Esophagus muscularis mucosa (tissue), 4 donors: ENCODE data around the gene CCDC174. TPM values are rescaled to one million over a fixed set of nuclear protein-coding genes. Genes with fewer than 3 reads are reported as not detected.

ENCODE experiments used
- DNase-seq: peaks from one replicate; pipeline ENCODE4 v3.0.0-alpha.2; 2017; ENCODE audit errors: extremely low spot score
- H3K27ac ChIP-seq, 4 donors: fragments of 200-600 bp; sonication (generic); replicated peaks in 1 of 4; 1 replicate in 3 of 4; 2 replicates in 1 of 4; pipeline ENCODE4 v1.5.1; 2016 to 2019; ENCODE audit warnings: mild to moderate bottlenecking in 1 of 4
- H3K27me3 ChIP-seq, 4 donors: fragments of 200-600 bp; sonication (generic); one replicate each; pipeline versions ENCODE4 v1.5.1 to v1.6.0; 2016 to 2019
- H3K36me3 ChIP-seq, 4 donors: fragments of 200-600 bp; sonication (generic); one replicate each; pipeline ENCODE4 v1.5.1; 2016 to 2019
- H3K4me1 ChIP-seq, 4 donors: fragments of 200-600 bp; sonication (generic); one replicate each; pipeline ENCODE4 v1.5.1; 2016 to 2019
- H3K4me3 ChIP-seq, 4 donors: fragments of 200-600 bp; sonication (generic); 1 replicate in 2 of 4; 2 replicates in 2 of 4; pipeline ENCODE4 v1.5.1; 2016 to 2019; ENCODE audit warnings: mild to moderate bottlenecking in 4 of 4, moderate library complexity in 1 of 4
- H3K9me3 ChIP-seq, 4 donors: fragments of 200-600 bp; sonication (generic); 1 replicate in 3 of 4; 2 replicates in 1 of 4; pipeline ENCODE4 v1.5.1; 2016 to 2019
- CTCF ChIP-seq, 3 experiments: fragments of 200-600 bp in 2 of 3; fragments of 450-650 bp in 1 of 3; sonication (generic) in 2 of 3; IDR thresholded peaks; one replicate each; pipeline ENCODE4 v1.5.1; 2017 to 2019; ENCODE audit warnings: antibody characterized with exemption in 3 of 3, mild to moderate bottlenecking in 2 of 3, moderate library complexity in 1 of 3
- EP300 ChIP-seq: sonication (generic); formaldehyde crosslinking; IDR thresholded peaks from one replicate; pipeline ENCODE4 v1.6.1; 2017; ENCODE audit warnings: antibody characterized with exemption
- POLR2A ChIP-seq: fragments of 450-650 bp; IDR thresholded peaks from one replicate; pipeline ENCODE4 v1.6.1; 2017; ENCODE audit warnings: antibody characterized with exemption, moderate library complexity, mild to moderate bottlenecking, low read depth
- POLR2AphosphoS5 ChIP-seq, 2 donors: sonication (generic); formaldehyde crosslinking; IDR thresholded peaks; one replicate each; pipeline ENCODE4 v1.6.1; 2017; ENCODE audit warnings: antibody characterized with exemption in 2 of 2
- WGBS: methylation state at CpG from one replicate; pipeline ENCODE4 v1.1.5; 2018; 5-methylcytosine and 5-hydroxymethylcytosine counted together
- intact Hi-C: fragments of 100-400 bp; cut with DNase I; formaldehyde crosslinking; loops from one replicate; pipeline ENCODE4 v1.15.1; 2023
- total RNA-seq, 4 donors: library from RNA; depleted of rRNA; stranded (reverse); fragments of >200 nt; gene quantifications; one replicate each; pipeline versions ENCODE4 v1.1.0 to v1.2.1, GENCODE V29; 2016

The CCDC174 gene
- total RNA-seq, 4 donors from 2014 or later = 10.8 to 17.0 (median 13.5) TPM

GRCh38 chr3:14706096-14706495 lies 54.5 kb downstream of the CCDC174 start:
- no peaks in the 10 kb centered on the region for H3K4me1 ChIP-seq
- no peak overlapping the region for H3K4me3 ChIP-seq
- 84% methylated on average over 5 of the region's 5 CpGs for WGBS
- no peaks in the 10 kb centered on the region for H3K27me3 ChIP-seq
- H3K9me3 ChIP-seq = peaks cover 0 to 3% (median 0%) of the 10 kb centered on the region in 4 donors
- intact Hi-C loops = no loop called here
- TF ChIP-seq EP300 = no peak
- TF ChIP-seq CTCF (IDR thresholded peaks at IDR 0.05) = no peak
- TF ChIP-seq POLR2AphosphoS5 (IDR thresholded peaks at IDR 0.05) = no peak
- TF ChIP-seq POLR2A = no peak
- H3K27ac ChIP-seq = no peak overlapping the region
- DNase-seq = no peak
- no peaks in the 10 kb centered on the region for H3K36me3 ChIP-seq

DNA sequence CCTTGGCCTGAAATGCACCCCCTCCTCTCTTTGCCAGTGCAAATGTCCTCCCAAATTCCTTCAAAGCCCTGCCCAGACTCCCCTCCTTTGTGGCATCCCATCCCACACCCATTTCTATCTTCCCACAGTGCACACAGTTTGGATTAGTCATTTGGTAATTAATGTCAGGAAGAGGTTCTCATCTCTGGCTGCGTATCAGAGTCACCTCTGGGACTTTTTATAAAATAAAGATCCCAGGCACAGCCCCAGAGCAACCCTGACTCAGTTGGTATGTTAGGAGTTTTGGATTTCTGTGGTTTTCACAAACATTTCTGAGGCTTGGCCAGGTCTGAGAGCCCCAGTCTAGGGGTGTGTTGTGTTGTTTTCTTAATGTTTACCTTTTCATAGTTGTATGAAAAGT lies 65.0 kb downstream of the CCDC174 start:
- no peak for DNase-seq
- H3K9me3 ChIP-seq = peaks cover 0 to 19% (median 13%) of the 10 kb centered on the region in 4 donors
- intact Hi-C loops = no loop called here
- no peaks in the 10 kb centered on the region for H3K27me3 ChIP-seq
- no peak overlapping the region for H3K27ac ChIP-seq
- H3K4me1 ChIP-seq = no peaks in the 10 kb centered on the region
- H3K4me3 ChIP-seq = no peak overlapping the region
- TF ChIP-seq EP300 (no peak), CTCF (IDR thresholded peaks at IDR 0.05) (no peak), POLR2AphosphoS5 (IDR thresholded peaks at IDR 0.05) (no peak), POLR2A (no peak)
- WGBS = 30% methylated on average over 1 of the region's 1 CpG
- no peaks in the 10 kb centered on the region for H3K36me3 ChIP-seq

DNA sequence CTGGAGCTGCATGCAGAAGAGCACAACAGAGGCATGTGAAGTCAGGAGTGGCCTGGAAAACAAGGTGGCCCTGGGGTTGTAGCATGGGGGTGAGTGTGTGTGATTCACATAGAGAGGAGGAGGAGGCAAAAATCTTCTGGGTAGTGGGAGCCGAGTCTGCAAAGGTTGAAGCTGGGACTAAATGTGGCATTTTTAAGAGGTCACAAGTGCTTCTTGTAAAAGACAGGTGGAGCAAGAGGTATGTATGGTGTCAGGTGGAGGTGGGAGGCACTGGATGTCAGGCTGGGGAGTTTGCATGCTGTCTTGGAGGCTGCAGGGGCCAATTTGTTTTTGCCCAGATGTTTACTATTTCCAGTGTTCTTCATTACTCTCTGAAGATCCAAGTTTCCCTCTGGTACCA lies 65.7 kb downstream of the CCDC174 start:
- 67% methylated on average over 1 of the region's 1 CpG for WGBS

GRCh38 chr3:14718539-14718938 lies 67.0 kb downstream of the CCDC174 start:
- intact Hi-C loops = no loop called here
- no peak overlapping the region for H3K27ac ChIP-seq
- TF ChIP-seq CTCF (IDR thresholded peaks at IDR 0.05) (no peak), POLR2AphosphoS5 (IDR thresholded peaks at IDR 0.05) (no peak), EP300 (no peak), POLR2A (no peak)
- no peaks in the 10 kb centered on the region for H3K27me3 ChIP-seq
- H3K4me3 ChIP-seq = no peak overlapping the region
- peaks cover 0 to 5% (median under 1%) of the 10 kb centered on the region in 4 donors for H3K9me3 ChIP-seq
- whole genome bisulfite sequencing = 90% methylated on average over 2 of the region's 2 CpGs
- H3K4me1 ChIP-seq = no peaks in the 10 kb centered on the region
- no peak for DNase-seq
- H3K36me3 ChIP-seq = no peaks in the 10 kb centered on the region

More for the DNA sequence above, 65.7 kb downstream of the CCDC174 start:
- H3K9me3 ChIP-seq = peaks cover 0 to 15% (median 12%) of the 10 kb centered on the region in 4 donors
- no peak overlapping the region for H3K27ac ChIP-seq
- no peaks in the 10 kb centered on the region for H3K36me3 ChIP-seq
- DNase-seq = no peak
- TF ChIP-seq EP300 (no peak), POLR2A (no peak), POLR2AphosphoS5 (IDR thresholded peaks at IDR 0.05) (no peak), CTCF (IDR thresholded peaks at IDR 0.05) (no peak)
- intact Hi-C loops = no loop called here
- no peaks in the 10 kb centered on the region for H3K4me1 ChIP-seq
- H3K27me3 ChIP-seq = no peaks in the 10 kb centered on the region
- H3K4me3 ChIP-seq = no peak overlapping the region

GRCh38 chr3:14719006-14719405 lies 67.4 kb downstream of the CCDC174 start:
- H3K27me3 ChIP-seq = no peaks in the 10 kb centered on the region
- TF ChIP-seq POLR2A (no peak), CTCF (IDR thresholded peaks at IDR 0.05) (no peak), POLR2AphosphoS5 (IDR thresholded peaks at IDR 0.05) (no peak), EP300 (no peak)
- H3K36me3 ChIP-seq = no peaks in the 10 kb centered on the region
- H3K9me3 ChIP-seq = peaks cover 0 to under 1% (median 0%) of the 10 kb centered on the region in 4 donors
- no peak for DNase-seq
- H3K27ac ChIP-seq = no peak overlapping the region
- no peak overlapping the region for H3K4me3 ChIP-seq
- WGBS = 91% methylated on average over 2 of the region's 2 CpGs
- H3K4me1 ChIP-seq = peaks cover 0 to 4% (median 0%) of the 10 kb centered on the region in 4 donors
- intact Hi-C loops = no loop called here
